Motor neuron (in vitro differentiated cells): Measurements from ENCODE around the gene IKZF3. TPM values are rescaled to one million over a fixed set of nuclear protein-coding genes. Genes with fewer than 3 reads are reported as not detected.

ENCODE experiments used
- ATAC-seq, 8 experiments: fragments of 200-7000 bp; cut with Tn5 transposase; replicated peaks in 6 of 8; 2 replicates each; pipeline ENCODE4 v1.8.0; 2021; ENCODE audit warnings: mild to moderate bottlenecking in 8 of 8, moderate library complexity in 8 of 8
- H3K27ac ChIP-seq, 2 donors: fragments of 250-450 bp; sonication (Bioruptor Pico); 2 replicates each; pipeline ENCODE4 v1.9.0; 2021; ENCODE audit warnings: antibody characterized with exemption in 2 of 2, mild to moderate bottlenecking in 2 of 2, moderate library complexity in 1 of 2
- H3K4me1 ChIP-seq, 2 donors: fragments of 250-450 bp; sonication (Bioruptor Pico); replicated peaks in 1 of 2; 2 replicates each; pipeline ENCODE4 v1.6.1; 2021; ENCODE audit warnings: antibody characterized with exemption in 2 of 2, mild to moderate bottlenecking in 2 of 2, moderate library complexity in 1 of 2
- H3K4me3 ChIP-seq, 5 donors: fragments of 250-450 bp; sonication (Bioruptor Pico); 2 replicates each; pipeline ENCODE4 v1.9.0; 2021; ENCODE audit warnings: antibody characterized with exemption in 5 of 5, mild to moderate bottlenecking in 5 of 5, moderate library complexity in 4 of 5
- WGBS, 10 experiments: fragments of 450-650 bp; shearing (Covaris generic); methylation state at CpG; one replicate each; pipeline ENCODE4 v1.0.0; 2022; 5-methylcytosine and 5-hydroxymethylcytosine counted together
- in situ Hi-C, 9 experiments: fragments of 400-800 bp; cut with MboI; loops; one replicate each; pipeline ENCODE4 v1.15.0; 2021; ENCODE audit warnings: low sequenced_read_pairs in 9 of 9, low pct_unique_long_range_greater_than_20kb in 2 of 9; ENCODE audit not compliant: unreplicated experiment in 9 of 9
- total RNA-seq, 8 experiments: library from RNA; unstranded; fragments of 300-600 nt; gene quantifications; 2 replicates each; pipeline versions ENCODE4 v1.2.3 to v1.2.4, GENCODE V29; 2022

The IKZF3 gene
- total RNA-seq, 8 experiments from 2014 or later, result under 0.01 to 1.7 (median 0.19) TPM; not detected in 1

- in situ Hi-C loops, result no loop called here
- H3K27ac ChIP-seq, result no peak overlapping the region
- no peak for ATAC-seq
- WGBS, 10 experiments, result 46 to 100% (median 88%) methylated on average over 1 to 4 of the region's 4 CpGs; no CpG with 5 or more reads in 2 of the 10 experiments
- no peaks in the 10 kb centered on the region for H3K4me1 ChIP-seq
- H3K4me3 ChIP-seq, result no peak overlapping the region
These were observed 15.5 kb downstream of the IKZF3 start for GRCh38 chr17:39848600-39848999.

DNA sequence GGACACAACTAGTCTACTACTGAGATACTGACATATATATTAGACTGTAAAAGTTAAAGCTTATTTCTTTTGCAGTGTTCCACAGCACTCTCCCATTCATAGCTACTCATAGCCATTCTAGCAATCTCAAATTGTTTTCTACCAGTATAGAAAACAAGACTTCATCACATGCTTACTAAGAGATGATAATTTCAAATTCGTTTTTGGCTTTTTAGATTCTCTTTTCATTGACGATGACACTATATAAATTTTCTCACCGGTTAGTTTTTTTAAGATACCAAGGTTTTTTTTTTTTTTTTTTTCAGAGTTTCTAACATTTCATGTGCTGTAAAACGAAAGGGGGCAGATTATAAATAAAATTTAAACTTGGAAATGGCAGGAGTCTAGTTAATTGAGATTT, 17.9 kb downstream of the IKZF3 start:
- no peak for ATAC-seq
- Histone ChIP-seq H3K4me3 (no peak overlapping the region), H3K27ac (no peak overlapping the region), H3K4me1 (no peaks in the 10 kb centered on the region)
- WGBS, 10 experiments, result 44 to 70% (median 55%) methylated on average over 4 of the region's 4 CpGs
- in situ Hi-C loops, result no loop called here

- no peak overlapping the region for H3K27ac ChIP-seq
- no peak for ATAC-seq
- in situ Hi-C loops, result no loop called here
- H3K4me1 ChIP-seq, result no peaks in the 10 kb centered on the region
- no peak overlapping the region for H3K4me3 ChIP-seq
- 31 to 100% (median 75%) methylated on average over 1 to 8 of the region's 8 CpGs for WGBS, 10 experiments
These were observed 18.9 kb downstream of the IKZF3 start for GRCh38 chr17:39845052-39845846.

DNA sequence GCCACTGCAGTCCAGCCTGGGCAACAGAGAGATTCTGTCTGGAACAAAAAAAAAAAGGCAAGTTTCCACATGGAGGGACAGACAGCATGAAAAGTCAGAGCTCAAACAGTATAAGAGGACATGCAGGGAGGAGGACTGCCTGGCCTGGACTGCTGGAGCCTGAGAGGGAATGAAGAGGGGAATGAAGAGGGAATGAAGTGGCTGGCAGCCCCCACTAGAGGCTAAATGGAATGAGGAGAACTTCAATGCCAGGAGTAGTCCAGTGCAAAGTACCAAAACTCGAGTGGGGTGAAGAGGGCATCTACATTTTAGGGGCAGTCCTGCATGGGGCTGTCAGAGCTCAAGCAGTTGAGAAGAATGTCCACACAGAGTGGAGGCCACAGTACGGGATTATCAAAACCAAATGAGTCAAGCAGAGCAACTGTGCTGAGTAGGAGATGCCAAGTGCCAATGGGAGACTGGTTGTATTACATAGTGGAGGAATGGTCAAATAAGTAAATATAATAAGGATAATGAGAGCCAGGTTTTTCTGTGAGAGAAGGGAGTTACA, 22.9 kb downstream of the IKZF3 start:
- H3K27ac ChIP-seq, result no peak overlapping the region
- no peak for ATAC-seq
- H3K4me1 ChIP-seq, result no peaks in the 10 kb centered on the region
- H3K4me3 ChIP-seq, result no peak overlapping the region
- in situ Hi-C loops, result no loop called here
- 25 to 100% (median 70%) methylated on average over 1 to 2 of the region's 2 CpGs; no CpG with 5 or more reads in 3 of the 10 experiments for WGBS, 10 experiments

DNA sequence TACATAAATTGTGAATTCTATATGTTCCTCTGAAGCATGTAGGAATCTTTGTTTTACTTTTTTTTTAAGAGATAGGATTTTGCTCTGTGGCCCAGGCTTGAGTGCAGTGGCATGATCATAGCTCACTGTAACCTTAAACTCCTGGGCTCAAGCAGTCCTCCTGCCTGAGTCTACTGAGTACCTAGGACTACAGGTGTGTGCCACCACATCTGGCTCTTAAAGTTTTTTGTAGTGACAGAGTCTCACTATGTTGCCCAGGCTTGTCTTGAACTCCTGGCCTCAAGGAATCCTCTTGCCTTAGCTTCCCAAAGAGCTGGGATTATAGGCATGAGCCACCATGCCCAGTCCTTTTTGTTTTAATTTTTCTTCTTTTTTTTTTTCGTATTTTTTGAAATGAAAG, 25.3 kb downstream of the IKZF3 start:
- Histone ChIP-seq H3K4me3 (no peak overlapping the region), H3K27ac (no peak overlapping the region), H3K4me1 (no peaks in the 10 kb centered on the region)
- in situ Hi-C loops, result no loop called here
- 0 to 45% (median 25%) methylated on average over 1 of the region's 1 CpG; no CpG with 5 or more reads in 2 of the 10 experiments for WGBS, 10 experiments
- no peak for ATAC-seq

- Histone ChIP-seq H3K4me3 (no peak overlapping the region), H3K4me1 (no peaks in the 10 kb centered on the region), H3K27ac (no peak overlapping the region)
- in situ Hi-C loops, result no loop called here
- no peak for ATAC-seq
- 0 to 83% (median 48%) methylated on average over 1 of the region's 1 CpG for WGBS, 10 experiments
These were observed 26.1 kb downstream of the IKZF3 start for GRCh38 chr17:39838057-39838456.

GRCh38 chr17:39836117-39836516, 28.0 kb downstream of the IKZF3 start:
- H3K4me1 ChIP-seq, result no peaks in the 10 kb centered on the region
- no peak overlapping the region for H3K4me3 ChIP-seq
- no peak overlapping the region for H3K27ac ChIP-seq
- whole genome bisulfite sequencing, 10 experiments, result 20 to 75% (median 52%) methylated on average over 1 to 5 of the region's 6 CpGs; no CpG with 5 or more reads in 3 of the 10 experiments
- ATAC-seq, result no peak
- in situ Hi-C loops, result no loop called here

DNA sequence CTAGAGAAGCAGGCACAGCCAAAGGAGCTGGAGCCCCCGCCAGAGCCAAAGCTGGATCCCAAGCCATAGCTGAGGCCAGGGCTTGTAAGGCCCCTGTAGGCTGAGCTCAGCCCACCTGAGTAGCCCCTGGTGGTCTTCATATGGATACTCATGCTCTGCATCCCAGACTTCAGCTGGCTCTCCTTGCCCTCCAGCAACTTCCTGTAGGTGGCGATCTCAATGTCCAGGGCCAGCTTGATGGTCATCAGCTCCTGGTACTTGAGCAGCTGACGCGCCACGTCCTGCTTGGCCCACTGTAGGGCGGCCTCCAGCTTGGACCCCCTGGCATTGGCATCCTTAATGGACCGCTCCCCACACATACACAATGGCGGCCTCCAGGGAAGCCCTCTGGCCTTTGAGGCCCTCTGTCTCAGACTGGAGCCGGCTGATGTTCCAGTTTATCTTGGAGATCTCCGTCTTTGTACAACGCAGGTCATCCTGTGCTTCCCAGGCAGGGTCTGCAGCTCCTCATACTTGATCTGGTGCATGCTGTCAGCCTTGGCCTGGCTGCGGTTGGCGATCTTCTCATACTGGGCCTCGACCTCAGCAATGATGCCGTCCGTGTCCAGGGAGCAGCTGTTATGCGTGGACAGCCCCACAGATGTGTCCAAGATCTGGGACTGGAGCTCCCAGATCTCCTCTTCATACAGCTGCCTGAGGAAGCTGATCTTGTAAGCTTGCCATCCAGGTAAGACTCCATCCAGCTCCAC, 28.9 kb downstream of the IKZF3 start:
- no peak overlapping the region for H3K4me3 ChIP-seq
- ATAC-seq, result no peak
- WGBS, 10 experiments, result 20 to 84% (median 78%) methylated on average over 1 to 7 of the region's 17 CpGs; no CpG with 5 or more reads in 5 of the 10 experiments
- in situ Hi-C loops, result no loop called here
- no peak overlapping the region for H3K27ac ChIP-seq
- no peaks in the 10 kb centered on the region for H3K4me1 ChIP-seq

- no peak overlapping the region for H3K27ac ChIP-seq
- H3K4me3 ChIP-seq, result no peak overlapping the region
- ATAC-seq, result no peak
- H3K4me1 ChIP-seq, result no peaks in the 10 kb centered on the region
- in situ Hi-C loops, result no loop called here
These were observed 30.1 kb downstream of the IKZF3 start for GRCh38 chr17:39834017-39834416.

GRCh38 chr17:39831588-39831987, 32.5 kb downstream of the IKZF3 start:
- WGBS, 10 experiments, result 61 to 100% (median 83%) methylated on average over 1 to 2 of the region's 2 CpGs; no CpG with 5 or more reads in 1 of the 10 experiments

GRCh38 chr17:39828443-39828842, 35.7 kb downstream of the IKZF3 start:
- no peaks in the 10 kb centered on the region for H3K4me1 ChIP-seq
- H3K4me3 ChIP-seq, result no peak overlapping the region
- 40 to 100% (median 76%) methylated on average over 1 to 4 of the region's 4 CpGs; no CpG with 5 or more reads in 1 of the 10 experiments for WGBS, 10 experiments
- ATAC-seq, result no peak
- no peak overlapping the region for H3K27ac ChIP-seq
- in situ Hi-C loops, result no loop called here

More at GRCh38 chr17:39831588-39831987, 32.5 kb downstream of the IKZF3 start:
- Histone ChIP-seq H3K27ac (no peak overlapping the region), H3K4me3 (no peak overlapping the region), H3K4me1 (no peaks in the 10 kb centered on the region)
- no peak for ATAC-seq
- in situ Hi-C loops, result no loop called here

- in situ Hi-C loops, result no loop called here
- Histone ChIP-seq H3K4me3 (no peak overlapping the region), H3K4me1 (no peaks in the 10 kb centered on the region), H3K27ac (no peak overlapping the region)
- no peak for ATAC-seq
- WGBS, 10 experiments, result 31 to 85% (median 72%) methylated on average over 1 to 2 of the region's 2 CpGs; no CpG with 5 or more reads in 4 of the 10 experiments
These were observed 37.8 kb downstream of the IKZF3 start for GRCh38 chr17:39826334-39826733.

GRCh38 chr17:39823407-39824054, 40.6 kb downstream of the IKZF3 start:
- WGBS, 10 experiments, result 0 to 94% (median 74%) methylated on average over 1 to 3 of the region's 5 CpGs; no CpG with 5 or more reads in 3 of the 10 experiments
- Histone ChIP-seq H3K4me1 (no peaks in the 10 kb centered on the region), H3K27ac (no peak overlapping the region), H3K4me3 (no peak overlapping the region)
- in situ Hi-C loops, result no loop called here
- ATAC-seq, result no peak
